ENCODE results near the gene GALNT12.
A peak's percentile ranks its signal among the peaks of the same experiment; 100 is the strongest.

The GALNT12 gene

DNA sequence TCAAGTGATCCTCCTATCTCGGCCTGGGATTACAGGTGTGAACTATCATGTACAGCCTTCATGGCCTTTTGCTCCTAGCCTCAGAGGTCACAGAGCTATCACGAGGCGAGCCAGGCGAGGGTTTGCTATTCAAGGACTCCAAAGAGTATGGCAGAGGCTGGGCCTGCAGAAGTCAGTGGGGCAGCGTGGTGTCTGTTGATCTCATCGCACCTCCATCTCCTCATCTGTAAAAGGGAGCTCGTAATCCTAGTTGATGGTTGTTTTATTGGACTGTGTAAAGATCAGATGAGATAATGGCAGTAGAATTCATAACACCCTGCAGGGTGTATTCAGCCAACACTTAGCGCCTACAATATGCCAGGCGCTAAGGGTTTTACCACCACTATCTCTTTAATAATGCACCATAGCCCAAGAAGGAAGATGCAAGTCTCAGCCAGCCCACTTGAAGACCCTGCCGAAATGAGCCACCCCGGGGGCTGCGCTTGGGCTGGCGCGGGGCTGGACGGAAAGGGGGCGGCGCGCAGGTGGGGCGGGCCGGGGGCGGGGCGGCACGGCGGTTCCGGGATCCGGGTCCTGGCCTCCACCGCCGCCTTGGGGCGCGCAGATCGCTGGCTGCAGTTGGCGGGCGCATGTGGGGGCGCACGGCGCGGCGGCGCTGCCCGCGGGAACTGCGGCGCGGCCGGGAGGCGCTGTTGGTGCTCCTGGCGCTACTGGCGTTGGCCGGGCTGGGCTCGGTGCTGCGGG, at the start of gene GALNT12:
Gene GALNT12 (plus strand): TSS at position 601 of the 744 bp plus-strand sequence. CDS start 29 bp downstream, at position 630.
- DNase-seq = peak; percentile 17

GRCh38 chr9:98760231-98760630, 47.2 kb upstream of the GALNT12 start:
- DNase-seq = no peak

DNA sequence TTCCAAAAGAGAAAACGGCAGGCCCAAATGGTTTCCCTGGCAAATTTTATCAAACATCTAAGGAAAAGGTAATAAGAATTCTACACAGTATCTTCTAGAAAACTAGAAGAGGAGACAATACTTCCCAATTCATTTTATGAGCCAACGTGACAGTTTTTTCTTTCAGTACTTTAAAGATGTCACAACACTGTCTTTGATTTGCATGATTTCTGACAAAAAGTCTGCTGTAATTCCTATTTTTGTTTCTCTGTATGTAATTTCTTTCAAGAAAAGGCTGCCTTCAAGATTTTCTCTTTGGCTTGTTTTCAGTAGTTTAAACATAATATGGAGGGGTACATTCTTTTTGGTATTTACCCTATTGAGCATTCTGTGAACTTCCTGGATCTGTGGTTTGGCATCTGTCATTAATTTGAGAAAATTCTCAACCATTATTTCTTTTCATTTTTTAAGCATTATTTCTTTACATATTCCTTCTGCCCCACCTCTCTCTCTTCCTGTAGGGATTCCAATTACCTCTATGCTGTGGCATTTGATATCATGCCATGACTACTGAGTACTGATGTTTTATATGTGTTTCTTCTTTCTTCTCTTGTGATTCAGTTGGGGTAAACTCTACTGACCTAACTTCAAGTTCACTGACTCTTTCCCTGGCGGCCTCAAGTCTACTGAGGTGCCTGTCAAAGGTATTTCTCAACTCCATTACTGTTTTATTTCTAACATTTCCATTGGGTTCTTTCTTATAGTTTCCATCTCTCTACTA, 43.3 kb upstream of the GALNT12 start:
- no peak for DNase-seq

GRCh38 chr9:98765256-98765655, 42.2 kb upstream of the GALNT12 start:
- no peak for DNase-seq

- no peak for DNase-seq
Observed at GRCh38 chr9:98766586-98766985, 40.9 kb upstream of the GALNT12 start.

DNA sequence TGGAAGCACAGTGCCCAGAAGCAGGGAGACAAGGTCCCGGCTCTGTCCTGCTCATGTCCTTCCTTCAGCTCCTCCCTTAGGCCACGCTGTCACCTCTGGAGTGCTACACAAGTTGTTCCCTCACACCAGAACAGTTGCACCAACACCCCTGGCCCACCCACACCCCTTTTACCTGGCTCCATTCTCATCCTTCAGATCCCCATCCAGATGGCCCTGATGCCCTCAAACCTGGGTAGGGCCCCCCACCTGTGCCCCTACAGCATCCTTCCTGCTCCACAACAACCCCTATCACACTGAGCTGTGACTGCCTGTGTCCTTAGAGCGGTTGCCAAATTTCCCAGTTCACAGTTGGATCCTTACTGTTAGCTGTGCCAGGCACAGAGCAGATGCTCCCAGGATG, 40.3 kb upstream of the GALNT12 start:
- DNase-seq = no peak

GRCh38 chr9:98767915-98768314, 39.6 kb upstream of the GALNT12 start:
- no peak for DNase-seq

DNA sequence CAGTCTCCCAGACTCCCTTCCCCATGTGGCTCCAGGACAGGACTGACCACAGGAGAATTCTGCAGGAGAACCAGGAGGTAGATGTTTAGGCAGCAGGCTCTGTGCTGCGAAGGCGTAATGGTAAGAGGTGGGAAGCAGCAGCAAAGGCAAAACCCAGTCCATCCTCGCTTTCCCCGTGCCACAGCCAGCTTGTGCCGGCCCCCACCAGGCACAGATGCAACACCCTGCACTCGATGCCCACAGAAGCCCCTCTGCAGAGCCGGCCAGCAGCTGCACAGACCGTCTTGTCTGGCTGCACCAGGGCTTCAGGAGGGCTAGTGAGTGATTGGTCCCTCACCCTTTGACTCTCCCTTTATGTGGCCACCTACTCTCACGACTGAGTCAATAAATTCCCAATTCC, 39.1 kb upstream of the GALNT12 start:
- DNase-seq = no peak

DNA sequence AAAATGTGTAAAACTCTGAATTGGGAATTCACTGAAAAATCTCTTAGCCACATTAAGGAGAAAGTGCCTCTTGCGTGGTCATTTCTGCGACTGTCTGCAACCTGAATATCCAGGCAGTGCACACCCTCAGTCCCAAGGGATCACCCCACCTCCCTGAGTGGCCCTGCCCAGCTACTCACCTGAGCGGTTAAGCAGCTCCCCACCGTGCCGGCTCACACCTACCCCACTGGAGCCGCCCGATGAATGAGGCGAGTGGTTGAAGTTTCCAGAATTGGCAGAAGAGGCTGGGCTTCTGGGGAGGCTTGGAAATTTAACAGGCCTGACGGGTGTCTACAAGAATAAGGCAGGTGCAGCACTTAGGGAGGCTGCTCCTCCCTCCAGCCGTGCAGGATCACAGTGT, 36.8 kb upstream of the GALNT12 start:
- DNase-seq = no peak

DNA sequence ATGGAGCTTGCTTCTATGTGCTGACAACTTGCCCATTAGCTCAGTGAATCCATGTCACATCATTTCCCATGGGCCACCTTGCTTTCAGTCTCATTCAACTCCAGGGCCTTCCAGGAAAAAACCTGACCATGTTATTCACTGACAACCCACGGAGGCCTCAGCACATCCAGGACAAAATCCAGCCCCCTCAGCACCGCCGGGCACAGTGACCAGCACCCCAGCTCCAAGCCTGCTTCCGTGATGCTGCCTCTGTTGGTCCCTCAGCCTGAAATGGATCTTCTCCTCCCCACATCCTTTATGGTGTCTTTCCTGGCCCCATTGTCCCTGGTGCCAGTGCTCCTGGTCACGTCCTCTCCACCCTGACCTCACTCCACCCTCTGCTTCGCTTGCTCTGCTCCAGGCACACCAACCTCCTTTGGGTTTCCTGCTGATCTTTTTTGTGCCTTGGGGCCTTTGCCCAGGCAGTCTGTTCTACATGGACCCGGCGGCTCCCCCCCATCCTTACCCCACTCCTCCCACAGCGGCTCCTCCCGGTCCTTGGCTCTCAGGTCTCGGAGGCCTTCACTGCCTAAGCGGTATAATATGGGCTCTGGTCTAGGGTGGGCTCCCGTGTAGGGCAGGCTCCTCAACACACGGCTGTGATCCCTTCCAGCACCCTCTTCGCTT, 36.1 kb upstream of the GALNT12 start:
- no peak for DNase-seq

DNA sequence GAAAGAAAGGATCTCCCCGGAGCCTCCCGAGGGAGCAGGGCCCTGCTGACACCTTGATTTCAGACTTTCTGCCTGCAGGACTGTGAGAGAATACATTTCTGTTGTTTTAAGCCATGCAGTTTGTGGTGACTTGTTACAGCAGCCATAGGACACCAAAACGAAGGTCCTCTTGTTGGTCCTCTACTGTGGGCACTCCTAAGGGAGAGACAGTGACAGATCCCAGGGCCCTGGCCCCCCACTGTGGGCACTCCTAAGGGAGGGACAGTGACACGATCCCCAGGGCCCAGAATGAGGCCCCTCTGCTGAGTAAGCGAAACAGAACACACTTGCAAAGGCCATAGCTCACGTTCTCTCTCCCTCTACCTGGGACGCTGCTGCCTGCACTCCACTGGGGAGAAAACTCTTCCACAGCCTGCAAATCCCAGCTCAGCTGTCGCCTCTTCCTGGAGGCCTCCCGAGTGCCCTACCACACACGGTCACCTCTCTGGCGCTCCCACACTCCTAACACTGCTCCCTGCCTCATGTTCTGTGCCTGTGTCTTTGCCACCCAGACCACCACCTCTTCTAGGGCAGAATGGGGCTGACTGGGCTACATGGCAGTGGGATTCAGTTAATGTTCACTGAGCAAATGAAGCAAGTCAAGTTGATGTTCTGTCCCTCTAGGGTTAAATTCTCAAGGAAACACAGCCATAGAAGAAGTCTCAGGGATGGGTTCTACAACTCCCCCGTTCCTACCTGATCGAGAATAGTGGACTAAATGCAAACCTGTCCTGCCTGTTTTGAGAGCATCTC, 34.9 kb upstream of the GALNT12 start:
- DNase-seq = no peak

DNA sequence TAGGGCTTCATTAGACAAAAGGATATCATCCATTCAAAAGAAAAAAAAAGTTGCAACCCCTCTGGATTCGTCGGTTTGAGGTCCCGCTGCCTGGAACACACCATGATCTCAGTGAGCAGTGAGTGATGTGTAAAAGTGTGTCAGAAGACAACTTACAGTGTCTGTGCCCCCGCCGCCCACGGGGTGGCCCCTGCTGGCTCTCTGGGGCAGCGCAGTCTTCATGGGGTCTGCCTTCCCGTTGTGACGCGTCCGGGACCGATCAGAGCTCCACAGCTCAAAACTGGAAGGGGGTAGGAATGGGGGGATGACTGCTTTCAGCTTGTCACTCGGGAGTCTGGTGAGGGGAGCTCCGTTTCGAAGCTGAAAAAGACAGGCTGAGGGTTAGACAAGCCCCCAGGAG, 33.7 kb upstream of the GALNT12 start:
- no peak for DNase-seq

- no peak for DNase-seq
Observed at GRCh38 chr9:98774746-98775145, 32.7 kb upstream of the GALNT12 start.

- peak; percentile 2 for DNase-seq
Observed at GRCh38 chr9:98775831-98776441, 31.5 kb upstream of the GALNT12 start.

- no peak for DNase-seq
Observed at GRCh38 chr9:98777618-98778017, 29.9 kb upstream of the GALNT12 start.

- no peak for DNase-seq
Observed at GRCh38 chr9:98778251-98778650, 29.2 kb upstream of the GALNT12 start.

- no peak for DNase-seq
Observed at GRCh38 chr9:98778711-98779530, 28.5 kb upstream of the GALNT12 start.

GRCh38 chr9:98780059-98780749, 27.3 kb upstream of the GALNT12 start:
- no peak for DNase-seq

GRCh38 chr9:98781588-98782383, 25.7 kb upstream of the GALNT12 start:
- no peak for DNase-seq
